Stimulated activated CD8-positive, alpha-beta memory T cell treated with anti-CD3 and anti-CD28 coated beads, Interleukin-4, amount 100 ng/mL, for 4 hours (primary cell): Measurements from ENCODE around the gene TPSD1.
"Not testable (repeated sequence)": the region's sequence is repeated elsewhere in the genome, so short reads cannot be mapped to it uniquely, and the experiment has no call there.

ENCODE experiments used
- DNase-seq, 2 donors: peaks; one replicate each; pipeline ENCODE4 v3.0.0-alpha.2; 2020; ENCODE audit warnings: low read depth in 2 of 2, low spot score in 1 of 2

TPSD1 gene

DNA sequence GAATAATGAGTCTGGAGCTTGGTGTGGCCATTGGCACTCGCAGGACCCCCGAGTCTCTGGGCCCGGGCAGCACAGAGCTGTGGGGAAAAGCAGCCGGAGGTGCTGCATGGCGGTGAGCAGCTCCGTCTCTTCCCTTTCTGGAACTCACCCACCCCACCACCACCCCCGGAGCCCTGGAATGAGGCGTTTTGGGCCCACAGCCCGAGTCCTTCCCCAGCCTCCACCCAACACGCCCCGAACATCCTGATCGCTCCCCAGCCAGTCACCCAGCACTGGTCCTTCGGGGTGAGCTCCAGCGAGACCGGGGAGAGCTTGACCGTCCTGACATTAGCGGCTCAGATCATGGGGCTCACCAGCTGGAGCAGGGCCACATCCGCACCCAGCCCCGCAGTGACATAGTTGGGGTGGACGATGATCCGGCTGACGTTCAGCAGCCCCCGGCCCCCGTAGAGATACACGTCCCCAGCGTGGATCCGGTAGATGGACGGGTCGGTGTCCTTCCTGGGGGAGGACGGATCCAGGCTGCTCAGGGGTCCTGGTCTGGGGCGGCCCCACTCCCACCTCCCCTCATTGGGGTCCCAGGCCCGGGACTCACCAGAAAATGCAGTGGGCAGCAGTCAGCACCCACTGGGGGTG, 6.5 kb downstream of the TPSD1 start:
- no peak for DNase-seq

DNA sequence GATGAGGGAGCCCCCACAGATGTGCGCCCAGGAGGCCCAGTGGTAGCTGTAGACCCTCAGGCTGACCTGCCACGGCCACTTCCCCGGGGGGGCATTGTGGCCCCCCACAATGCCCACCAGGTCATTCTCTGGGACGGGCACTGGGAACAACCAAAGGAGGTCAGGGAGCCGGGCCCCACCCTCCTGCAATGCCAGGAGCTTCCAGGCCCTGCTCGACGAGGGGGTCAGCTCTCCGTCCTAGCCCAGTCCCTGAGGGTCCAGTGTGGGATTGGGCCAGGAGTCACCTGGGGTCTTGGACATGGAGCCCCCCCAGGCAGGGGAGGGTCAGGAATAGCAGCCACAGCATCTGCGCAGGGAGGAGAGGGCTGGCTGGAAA, 7.0 kb downstream of the TPSD1 start:
- DNase-seq = no peak

GRCh38 chr16:1263591-1264344, 7.9 kb downstream of the TPSD1 start:
- DNase-seq = no peak

DNA sequence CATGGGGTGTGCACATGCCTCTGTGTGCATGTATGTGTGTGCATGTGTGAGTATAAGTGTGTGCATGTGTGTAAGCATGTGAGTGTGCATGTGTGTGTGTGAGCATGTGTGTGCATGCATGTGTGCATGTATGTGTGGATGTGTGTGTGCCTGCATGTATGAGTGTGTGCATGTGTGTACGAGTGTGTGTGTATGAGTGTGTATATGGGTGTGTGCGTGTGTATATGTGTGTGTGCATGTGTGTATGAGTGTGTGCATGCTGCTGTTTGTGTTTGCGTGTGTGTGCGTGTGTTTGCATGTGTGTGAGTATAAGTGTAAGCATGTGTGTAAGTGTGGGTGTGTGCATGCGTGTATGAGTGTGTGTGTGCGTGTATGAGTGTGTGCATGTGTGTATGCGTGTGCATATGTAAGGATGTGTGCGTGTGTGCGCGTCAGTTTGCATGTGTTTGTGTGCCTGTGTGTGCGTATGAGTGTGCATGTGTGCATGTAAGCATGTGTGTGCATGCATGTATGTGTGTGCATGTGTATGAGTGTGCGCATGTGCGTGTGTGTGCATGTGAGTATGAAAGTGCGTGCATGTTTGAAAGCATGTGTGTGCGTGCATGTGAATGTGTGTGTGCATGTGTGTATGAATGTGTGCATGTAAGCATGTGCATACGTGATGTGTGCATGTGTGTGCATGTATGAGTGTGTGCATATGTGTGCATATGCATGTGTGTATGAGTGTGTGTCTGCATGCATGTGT, 8.6 kb downstream of the TPSD1 start:
- no peak for DNase-seq

GRCh38 chr16:1265090-1265630, 9.3 kb downstream of the TPSD1 start:
- DNase-seq = no peak

GRCh38 chr16:1265826-1266225, 10.0 kb downstream of the TPSD1 start:
- no peak for DNase-seq

GRCh38 chr16:1269418-1269817, 13.5 kb downstream of the TPSD1 start:
- not testable (repeated sequence) for DNase-seq

DNA sequence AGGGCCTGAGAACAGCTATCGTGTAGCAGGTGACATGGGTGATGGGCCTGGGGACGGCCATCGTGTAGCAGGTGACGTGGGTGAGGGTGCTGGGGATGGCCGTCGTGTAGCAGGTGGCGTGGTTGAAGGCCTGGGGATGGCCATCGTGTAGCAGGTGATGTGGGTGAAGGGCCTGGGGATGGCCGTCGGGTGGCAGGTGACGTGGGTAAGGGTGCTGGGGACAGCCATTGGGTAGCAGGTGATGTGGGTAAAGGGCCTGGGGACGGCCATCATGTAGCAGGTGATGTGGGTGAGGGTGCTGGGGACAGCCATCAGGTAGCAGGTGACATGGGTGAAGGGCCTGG, 15.5 kb downstream of the TPSD1 start:
- DNase-seq = no peak

DNA sequence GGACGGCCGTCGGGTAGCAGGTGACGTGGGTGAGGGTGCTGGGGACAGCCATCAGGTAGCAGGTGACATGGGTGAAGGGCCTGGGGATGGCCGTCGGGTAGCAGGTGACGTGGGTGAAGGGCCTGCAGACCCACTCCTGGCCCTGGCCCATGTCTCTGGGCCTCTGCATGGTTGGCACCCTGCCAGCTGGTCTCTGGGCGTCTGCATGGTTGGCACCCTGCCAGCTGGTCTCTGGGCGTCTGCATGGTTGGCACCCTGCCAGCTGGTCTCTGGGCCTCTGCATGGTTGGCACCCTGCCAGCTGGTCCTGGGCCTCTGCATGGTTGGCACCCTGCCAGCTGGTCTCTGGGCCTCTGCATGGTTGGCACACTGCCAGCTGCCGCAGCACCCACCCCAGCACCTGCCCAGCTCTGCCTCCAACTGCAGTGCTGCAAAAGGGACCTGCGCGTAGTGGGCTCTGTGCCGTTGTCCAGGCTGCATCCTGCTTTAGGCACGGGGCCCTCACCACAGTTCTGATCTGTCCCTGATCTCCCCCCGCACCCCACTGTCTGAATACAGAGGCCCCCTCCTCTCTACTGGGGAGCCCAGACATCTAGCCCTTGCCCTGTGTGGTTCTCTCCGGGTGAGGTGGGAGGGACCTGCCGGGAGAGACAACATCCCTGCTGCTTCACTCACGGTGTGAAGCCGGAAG, 16.0 kb downstream of the TPSD1 start:
- DNase-seq = not testable (repeated sequence)

DNA sequence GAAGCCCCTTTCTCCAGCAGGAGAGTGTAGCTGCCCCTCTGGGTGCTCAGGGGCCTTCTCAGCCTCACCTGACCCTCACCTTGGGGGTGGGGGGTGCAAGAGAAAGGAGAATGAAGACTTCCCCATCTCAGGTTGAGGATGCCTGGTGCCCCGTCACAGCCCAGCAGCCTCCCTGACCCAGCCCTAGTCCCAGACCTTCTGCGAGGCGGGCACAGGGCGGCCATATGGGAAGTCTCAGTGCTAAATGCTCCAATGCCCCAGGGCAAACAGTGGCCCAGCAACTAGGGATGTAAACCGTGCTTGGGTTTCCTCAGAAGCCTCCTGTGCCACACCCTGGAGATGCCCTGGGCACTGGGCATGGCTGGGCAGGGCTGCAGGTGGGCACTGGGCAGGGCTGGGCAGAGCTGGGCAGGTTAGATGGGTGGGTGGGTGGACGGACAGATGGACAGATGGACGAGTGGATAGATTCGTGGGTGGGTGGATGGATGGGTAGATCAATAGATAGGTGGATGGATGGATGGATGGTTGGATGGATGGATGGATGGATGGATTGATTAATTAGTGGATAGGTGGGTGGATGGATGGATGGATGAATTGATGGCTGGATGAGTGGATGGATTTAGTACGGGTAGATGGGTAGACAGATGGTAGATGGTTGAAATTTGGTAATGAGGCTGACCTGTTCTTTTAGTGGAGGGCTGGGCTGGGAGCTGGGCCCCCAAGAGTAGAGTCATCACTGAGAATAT, 16.8 kb downstream of the TPSD1 start:
- DNase-seq = no peak

DNA sequence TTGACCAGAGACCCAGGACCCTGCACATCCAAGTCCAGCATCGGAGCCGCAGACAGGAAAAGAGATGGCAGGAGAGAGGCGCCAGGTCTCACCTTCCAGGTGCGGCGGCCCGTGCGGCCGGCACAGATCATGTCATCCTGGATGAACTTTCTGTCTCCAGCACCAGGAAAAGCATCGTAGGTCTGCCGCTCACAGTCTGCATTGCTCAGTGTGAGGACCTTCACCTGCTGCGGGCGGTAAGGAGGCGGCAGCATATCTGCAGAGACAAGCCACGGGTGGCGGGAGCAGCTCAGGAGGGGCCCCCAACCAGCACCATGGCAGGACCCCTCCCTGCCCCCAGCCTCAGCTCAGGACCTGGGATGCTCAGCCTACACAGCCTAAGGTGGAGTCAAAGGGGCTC, 17.9 kb downstream of the TPSD1 start:
- DNase-seq = no peak

DNA sequence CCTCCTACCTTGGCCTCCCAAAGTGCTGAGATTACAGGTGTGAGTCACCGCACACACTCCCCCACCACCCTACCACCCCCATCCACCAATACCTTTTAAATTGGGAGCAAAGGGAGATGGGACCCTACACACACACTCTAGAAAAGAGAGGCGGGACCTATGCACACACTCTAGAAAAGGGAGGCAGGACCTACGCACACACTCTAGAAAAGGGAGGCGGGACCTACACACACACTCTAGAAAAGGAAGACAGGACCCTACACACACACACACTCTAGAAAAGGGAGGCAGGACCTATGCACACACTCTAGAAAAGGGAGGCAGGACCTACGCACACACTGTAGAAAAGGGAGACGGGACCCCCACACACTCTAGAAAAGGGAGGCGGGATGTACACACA, 18.9 kb downstream of the TPSD1 start:
- no peak for DNase-seq

DNA sequence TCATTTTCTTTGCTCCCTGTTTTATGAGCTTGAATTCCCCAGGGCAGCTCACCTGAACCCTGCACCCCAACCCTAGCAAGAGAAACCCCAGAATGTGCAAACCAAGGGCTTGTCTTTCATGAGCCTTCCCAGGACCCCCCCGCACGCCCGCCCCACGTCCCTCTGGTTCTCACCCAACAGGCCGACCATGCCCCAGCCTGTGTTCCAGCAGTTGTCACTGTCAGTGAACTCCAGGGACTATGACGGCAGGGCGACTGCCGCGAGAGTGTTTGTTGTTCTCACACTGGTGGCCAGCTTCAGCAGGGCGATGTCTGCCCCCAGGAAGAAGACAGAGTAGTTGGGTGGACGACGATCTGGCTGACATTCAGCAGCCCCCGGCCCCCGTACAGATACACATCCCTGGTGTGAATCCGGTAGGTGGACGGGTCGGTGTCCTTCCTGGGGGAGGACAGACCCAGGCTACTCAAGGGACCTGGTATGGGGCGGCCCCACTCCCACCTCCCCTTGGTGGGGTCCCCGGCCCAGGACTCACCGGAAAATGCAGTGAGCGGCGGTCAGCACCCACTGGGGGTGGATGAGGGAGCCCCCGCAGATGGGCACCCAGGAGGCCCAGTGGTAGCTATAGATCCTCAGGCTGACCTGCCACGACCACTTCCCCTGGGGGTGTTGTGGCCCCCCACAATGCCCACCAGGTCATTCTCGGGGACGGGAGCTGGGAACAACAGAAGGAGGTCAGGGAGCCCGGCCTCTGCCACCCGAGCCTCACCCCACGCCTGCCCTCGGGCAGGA, 20.1 kb downstream of the TPSD1 start:
- no peak for DNase-seq

- no peak for DNase-seq
Measured at GRCh38 chr16:1276580-1276878, 20.7 kb downstream of the TPSD1 start.

DNA sequence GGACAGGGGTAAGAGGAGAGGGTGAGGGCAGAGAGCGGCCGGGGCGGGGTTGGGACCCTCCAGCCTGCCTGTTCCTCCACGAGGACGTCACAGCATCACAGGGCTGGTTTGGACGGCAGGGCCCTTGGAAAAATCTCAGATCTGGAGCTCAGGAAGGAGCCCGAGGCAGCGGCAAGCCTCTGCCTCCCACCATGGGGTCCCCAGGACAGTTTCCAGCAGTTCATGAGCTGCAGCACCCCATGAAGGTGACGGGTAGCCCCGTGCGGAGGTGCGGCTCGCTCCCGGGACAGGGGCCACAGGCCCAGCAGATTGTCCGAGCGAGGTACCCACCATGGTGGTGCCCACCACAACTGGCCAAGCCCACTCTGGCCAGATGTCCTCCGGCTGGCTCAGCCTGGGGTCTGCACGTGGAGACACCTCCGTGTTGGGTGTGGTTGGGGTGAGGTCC, 21.3 kb downstream of the TPSD1 start:
- no peak for DNase-seq

DNA sequence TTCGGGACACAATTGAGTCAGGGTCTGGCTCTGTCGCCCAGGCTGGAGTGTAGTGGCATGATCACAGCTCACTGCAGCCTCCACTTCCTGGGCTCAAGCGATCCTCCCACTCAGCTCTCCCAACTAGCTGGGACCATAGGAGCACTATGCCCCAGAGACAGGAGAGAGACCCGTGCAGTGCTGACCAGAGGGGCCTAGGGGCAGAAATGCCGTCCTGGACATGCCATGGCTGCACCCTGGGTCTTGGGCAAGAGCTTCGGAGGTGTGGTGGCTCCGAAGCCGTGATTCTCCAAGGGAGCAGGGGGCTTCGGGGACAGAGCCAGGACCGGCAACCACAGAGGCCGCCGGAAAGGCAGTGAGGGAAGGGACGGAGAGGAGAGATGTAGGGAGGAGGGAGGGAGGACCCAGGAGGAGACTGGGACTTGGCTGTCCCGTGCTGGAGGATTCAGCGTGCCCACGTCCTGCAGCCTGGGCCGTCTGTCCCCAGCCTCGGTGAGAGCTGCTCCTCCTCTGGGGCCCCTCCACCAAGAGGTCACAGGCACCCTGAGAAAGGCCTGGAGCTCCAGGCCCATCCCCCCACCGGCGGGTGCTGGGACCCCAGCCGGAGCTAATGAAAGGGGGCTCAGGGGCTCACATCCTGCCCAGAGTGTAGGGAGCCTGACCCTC, 21.9 kb downstream of the TPSD1 start:
- DNase-seq = no peak

- no peak for DNase-seq
Measured at GRCh38 chr16:1278477-1278876, 22.6 kb downstream of the TPSD1 start.

- DNase-seq = no peak
Measured at GRCh38 chr16:1279081-1279944, 23.4 kb downstream of the TPSD1 start.
